ENCODE measurements around the gene WASHC4. TPM values are rescaled to one million over a fixed set of nuclear protein-coding genes. Genes with fewer than 3 reads are reported as not detected.

WASHC4 gene
- total RNA-seq, 1 experiment from 2014 or later, result 46.9 TPM

- ChIA-PET POLR2A (ENCODE audit: unreplicated experiment) (no interaction called here), CTCF (no interaction called here)
- H3K36me3 ChIP-seq (ENCODE audit: low read depth, low read length), result peaks cover 15% of the 10 kb centered on the region
- no peaks in the 10 kb centered on the region for H3K27me3 ChIP-seq (ENCODE audit: low read length)
- no peak overlapping the region for H2AFZ ChIP-seq (ENCODE audit: low read length)
- ATAC-seq (no peak), DNase-seq (peak; percentile 87)
- peak overlapping the region; percentile 17; the same call in 1 of the 2 replicates for H3K4me2 ChIP-seq (ENCODE audit: low read length)
- TF ChIP-seq EZH2 (IDR thresholded peaks at IDR 0.05; ENCODE audit: low read length, unreplicated experiment), result no peak
- TF ChIP-seq EZH2phosphoT487 (IDR thresholded peaks at IDR 0.05; ENCODE audit: borderline replicate concordance, low read length), result no peak
- TF ChIP-seq, protein P1, sequence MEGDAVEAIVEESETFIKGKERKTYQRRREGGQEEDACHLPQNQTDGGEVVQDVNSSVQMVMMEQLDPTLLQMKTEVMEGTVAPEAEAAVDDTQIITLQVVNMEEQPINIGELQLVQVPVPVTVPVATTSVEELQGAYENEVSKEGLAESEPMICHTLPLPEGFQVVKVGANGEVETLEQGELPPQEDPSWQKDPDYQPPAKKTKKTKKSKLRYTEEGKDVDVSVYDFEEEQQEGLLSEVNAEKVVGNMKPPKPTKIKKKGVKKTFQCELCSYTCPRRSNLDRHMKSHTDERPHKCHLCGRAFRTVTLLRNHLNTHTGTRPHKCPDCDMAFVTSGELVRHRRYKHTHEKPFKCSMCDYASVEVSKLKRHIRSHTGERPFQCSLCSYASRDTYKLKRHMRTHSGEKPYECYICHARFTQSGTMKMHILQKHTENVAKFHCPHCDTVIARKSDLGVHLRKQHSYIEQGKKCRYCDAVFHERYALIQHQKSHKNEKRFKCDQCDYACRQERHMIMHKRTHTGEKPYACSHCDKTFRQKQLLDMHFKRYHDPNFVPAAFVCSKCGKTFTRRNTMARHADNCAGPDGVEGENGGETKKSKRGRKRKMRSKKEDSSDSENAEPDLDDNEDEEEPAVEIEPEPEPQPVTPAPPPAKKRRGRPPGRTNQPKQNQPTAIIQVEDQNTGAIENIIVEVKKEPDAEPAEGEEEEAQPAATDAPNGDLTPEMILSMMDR (conservative IDR thresholded peaks at IDR 0.05; ENCODE audit: low read depth, low read length), result no peak
- peaks cover 52% of the 10 kb centered on the region for H3K4me1 ChIP-seq (ENCODE audit: insufficient read depth, low read length)
- peaks cover 10% of the 10 kb centered on the region for H3F3A ChIP-seq (ENCODE audit: low read length, unreplicated experiment)
- peak overlapping the region; percentile 92 for H3K9ac ChIP-seq (ENCODE audit: low read length)
- no TSS peak for BruUV-seq (replicated peaks)
- H3K27ac ChIP-seq (ENCODE audit: low read length), result peak overlapping the region; percentile 98
- H3K79me2 ChIP-seq (ENCODE audit: low read length), result no peaks in the 10 kb centered on the region
- H4K20me1 ChIP-seq (ENCODE audit: low read length), result no peaks in the 10 kb centered on the region
- no peaks in the 10 kb centered on the region for H3K9me3 ChIP-seq (ENCODE audit: low read length)
- H3K9me2 ChIP-seq (replicated peaks; ENCODE audit: low read length), result no peaks in the 10 kb centered on the region
- intact Hi-C loops (cut with micrococcal nuclease), result loop anchor here (10.0 kb wide), 1 partner anchor 1072 kb away; no protein-coding TSS in a partner anchor
- H3K4me3 ChIP-seq (ENCODE audit: low read length), result no peak overlapping the region
Observed at GRCh38 chr12:105212438-105212837, 104.9 kb downstream of the WASHC4 start.

GRCh38 chr12:105214148-105214547, 106.6 kb downstream of the WASHC4 start:
- peak overlapping the region; percentile 94 for H3K4me2 ChIP-seq (ENCODE audit: low read length)
- ChIA-PET CTCF (no interaction called here), POLR2A (ENCODE audit: unreplicated experiment) (interaction anchor here (0.9 kb wide), 2 partner anchors 22 to 139 kb away, joined by 6 to 8 read pairs; partner anchors contain the start of gene APPL2)
- H3K9me3 ChIP-seq (ENCODE audit: low read length), result no peaks in the 10 kb centered on the region
- ATAC-seq (peak; percentile 62), DNase-seq (peak; percentile 96)
- TF ChIP-seq EZH2phosphoT487 (IDR thresholded peaks at IDR 0.05; ENCODE audit: borderline replicate concordance, low read length), result no peak
- TF ChIP-seq, protein P1 (conservative IDR thresholded peaks at IDR 0.05; ENCODE audit: low read depth, low read length), result no peak
- no peak for TF ChIP-seq EZH2 (IDR thresholded peaks at IDR 0.05; ENCODE audit: low read length, unreplicated experiment)
- no peaks in the 10 kb centered on the region for H3K27me3 ChIP-seq (ENCODE audit: low read length)
- H3K4me1 ChIP-seq (ENCODE audit: insufficient read depth, low read length), result peaks cover 52% of the 10 kb centered on the region
- peaks cover 18% of the 10 kb centered on the region for H3K36me3 ChIP-seq (ENCODE audit: low read depth, low read length)
- H4K20me1 ChIP-seq (ENCODE audit: low read length), result no peaks in the 10 kb centered on the region
- no peaks in the 10 kb centered on the region for H3K9me2 ChIP-seq (replicated peaks; ENCODE audit: low read length)
- peaks cover 11% of the 10 kb centered on the region for H3K79me2 ChIP-seq (ENCODE audit: low read length)
- peaks cover 10% of the 10 kb centered on the region for H3F3A ChIP-seq (ENCODE audit: low read length, unreplicated experiment)
- intact Hi-C loops (cut with micrococcal nuclease), result loop anchor here (1.0 to 10.0 kb wide), 3 partner anchors 20 to 1071 kb away; no protein-coding TSS in a partner anchor
- no TSS peak for BruUV-seq (replicated peaks)
- peak overlapping the region; percentile 92 for H3K9ac ChIP-seq (ENCODE audit: low read length)
- H3K27ac ChIP-seq (ENCODE audit: low read length), result peak overlapping the region; percentile 98
- H3K4me3 ChIP-seq (ENCODE audit: low read length), result peak overlapping the region; percentile 52
- no peak overlapping the region for H2AFZ ChIP-seq (ENCODE audit: low read length)
